ENCODE data around the gene TDRD7.

Gene TDRD7, protein sequence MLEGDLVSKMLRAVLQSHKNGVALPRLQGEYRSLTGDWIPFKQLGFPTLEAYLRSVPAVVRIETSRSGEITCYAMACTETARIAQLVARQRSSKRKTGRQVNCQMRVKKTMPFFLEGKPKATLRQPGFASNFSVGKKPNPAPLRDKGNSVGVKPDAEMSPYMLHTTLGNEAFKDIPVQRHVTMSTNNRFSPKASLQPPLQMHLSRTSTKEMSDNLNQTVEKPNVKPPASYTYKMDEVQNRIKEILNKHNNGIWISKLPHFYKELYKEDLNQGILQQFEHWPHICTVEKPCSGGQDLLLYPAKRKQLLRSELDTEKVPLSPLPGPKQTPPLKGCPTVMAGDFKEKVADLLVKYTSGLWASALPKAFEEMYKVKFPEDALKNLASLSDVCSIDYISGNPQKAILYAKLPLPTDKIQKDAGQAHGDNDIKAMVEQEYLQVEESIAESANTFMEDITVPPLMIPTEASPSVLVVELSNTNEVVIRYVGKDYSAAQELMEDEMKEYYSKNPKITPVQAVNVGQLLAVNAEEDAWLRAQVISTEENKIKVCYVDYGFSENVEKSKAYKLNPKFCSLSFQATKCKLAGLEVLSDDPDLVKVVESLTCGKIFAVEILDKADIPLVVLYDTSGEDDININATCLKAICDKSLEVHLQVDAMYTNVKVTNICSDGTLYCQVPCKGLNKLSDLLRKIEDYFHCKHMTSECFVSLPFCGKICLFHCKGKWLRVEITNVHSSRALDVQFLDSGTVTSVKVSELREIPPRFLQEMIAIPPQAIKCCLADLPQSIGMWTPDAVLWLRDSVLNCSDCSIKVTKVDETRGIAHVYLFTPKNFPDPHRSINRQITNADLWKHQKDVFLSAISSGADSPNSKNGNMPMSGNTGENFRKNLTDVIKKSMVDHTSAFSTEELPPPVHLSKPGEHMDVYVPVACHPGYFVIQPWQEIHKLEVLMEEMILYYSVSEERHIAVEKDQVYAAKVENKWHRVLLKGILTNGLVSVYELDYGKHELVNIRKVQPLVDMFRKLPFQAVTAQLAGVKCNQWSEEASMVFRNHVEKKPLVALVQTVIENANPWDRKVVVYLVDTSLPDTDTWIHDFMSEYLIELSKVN

DNA sequence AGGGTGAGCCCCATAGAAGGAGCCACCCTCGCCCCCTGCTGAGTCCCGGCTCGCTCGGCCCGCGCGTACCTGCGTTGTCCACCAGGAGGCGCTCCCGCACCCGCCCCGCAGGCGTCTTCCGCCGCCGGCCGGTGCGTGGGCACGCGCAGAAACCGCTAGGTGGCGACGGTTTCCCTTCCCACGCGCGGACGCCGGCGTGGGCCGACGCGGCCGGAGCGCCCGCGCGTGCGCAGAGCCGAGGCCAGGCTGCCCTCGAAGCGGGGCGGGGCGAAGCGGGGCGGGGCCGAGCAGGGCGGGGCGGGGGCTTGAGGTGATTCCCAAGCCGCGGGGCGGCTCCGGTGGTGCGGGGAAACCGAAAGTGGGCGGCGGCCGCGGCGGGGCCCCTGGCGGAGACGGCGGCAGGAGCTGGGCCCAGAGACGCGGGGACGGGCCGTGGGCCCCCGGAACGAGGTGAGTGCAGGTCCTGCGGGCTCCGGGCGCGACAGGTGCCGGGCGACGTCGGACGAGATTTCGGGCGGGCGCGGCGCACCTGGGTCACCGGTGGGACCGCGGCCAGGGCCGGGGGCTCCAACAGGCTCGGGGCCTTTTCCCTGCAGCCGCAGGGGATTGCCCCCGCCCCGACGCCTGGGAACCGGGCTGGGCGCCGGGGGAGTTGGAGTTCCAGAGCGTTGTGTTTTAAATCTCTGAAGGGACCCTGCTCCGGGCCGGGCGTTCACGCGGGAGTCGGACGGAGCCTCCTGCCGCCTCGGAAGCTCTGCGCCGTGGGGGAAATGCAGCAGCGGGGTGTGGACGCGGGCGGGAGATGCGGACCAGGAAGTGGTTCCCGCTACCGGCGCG is at the start of gene TDRD7:
TSS of gene TDRD7 (plus strand) at position 308 of the 837 bp plus-strand sequence. CDS start 16,370 bp downstream, outside the sequence.
- DNase-seq (ENCODE audit: low read depth in 2 of 2), result peak; percentile 81 to 87

GRCh38 chr9:97362777-97363545 is 48.9 kb upstream of the TDRD7 start:
- no peak for DNase-seq (ENCODE audit: low read depth in 2 of 2)

DNA sequence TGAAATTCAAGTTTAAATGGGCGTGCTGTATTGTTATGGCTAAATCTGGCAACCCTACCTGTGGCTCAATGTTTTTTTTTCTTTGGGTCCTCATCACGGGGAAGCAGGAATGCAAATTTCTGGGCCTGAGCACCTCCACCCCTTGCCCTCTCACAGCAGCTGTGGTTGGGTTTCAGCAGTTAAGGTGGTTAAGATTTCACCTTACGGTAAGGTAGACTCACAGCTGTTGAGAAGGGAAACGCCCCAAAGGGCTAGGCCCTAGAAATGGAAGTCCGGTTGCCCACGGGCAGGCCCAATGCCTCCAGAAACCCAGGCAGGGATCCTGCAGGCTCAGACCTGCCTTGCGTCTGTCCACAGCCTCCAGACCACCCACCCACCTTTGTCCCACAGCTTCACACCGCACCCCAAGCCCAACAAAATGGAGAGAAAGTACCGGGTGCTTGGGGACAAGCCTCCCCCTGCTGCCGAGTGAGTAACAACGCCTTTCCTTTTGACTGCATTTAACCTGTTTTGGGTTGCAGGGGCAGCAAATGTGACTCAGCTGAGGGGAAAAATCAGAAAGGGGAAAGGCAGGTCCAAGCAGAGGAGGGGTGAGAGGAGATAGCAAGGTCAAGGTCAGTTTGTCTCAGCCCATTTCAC is 48.1 kb upstream of the TDRD7 start:
- no peak for DNase-seq (ENCODE audit: low read depth in 2 of 2)

DNA sequence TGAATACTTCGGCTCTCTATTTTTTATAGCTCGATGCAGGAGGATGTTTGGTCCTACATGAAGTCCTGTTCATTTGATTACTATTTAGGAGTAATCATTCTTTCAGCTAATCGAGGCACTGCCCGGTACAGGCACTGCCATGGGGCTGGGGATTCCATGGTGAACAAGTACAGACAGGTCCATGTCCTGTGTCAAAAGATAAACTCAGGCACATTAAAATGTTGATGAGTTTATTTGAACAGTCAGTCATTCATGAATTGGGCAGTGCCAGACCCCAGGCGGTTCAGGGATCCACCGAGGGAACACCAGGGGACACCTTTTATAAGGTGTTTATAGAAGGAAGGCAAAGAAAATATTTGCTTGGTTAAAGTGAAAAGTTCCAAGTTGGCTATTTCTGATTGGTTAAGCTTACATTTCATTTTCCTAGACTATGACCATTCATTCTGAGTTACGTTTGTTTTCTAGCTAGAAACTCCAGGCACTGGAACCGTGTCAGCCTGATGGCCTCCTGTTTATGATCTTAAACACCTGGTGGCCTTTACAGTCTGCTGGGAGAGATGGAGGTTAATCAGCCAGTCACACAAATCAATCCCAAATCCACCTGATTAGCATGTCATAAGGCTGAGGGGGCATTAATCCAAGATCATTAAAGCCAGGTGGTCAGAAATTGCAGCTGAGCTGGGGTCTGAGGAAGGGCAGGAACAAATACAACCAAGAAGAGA is 47.0 kb upstream of the TDRD7 start:
- no peak for DNase-seq (ENCODE audit: low read depth in 2 of 2)

DNA sequence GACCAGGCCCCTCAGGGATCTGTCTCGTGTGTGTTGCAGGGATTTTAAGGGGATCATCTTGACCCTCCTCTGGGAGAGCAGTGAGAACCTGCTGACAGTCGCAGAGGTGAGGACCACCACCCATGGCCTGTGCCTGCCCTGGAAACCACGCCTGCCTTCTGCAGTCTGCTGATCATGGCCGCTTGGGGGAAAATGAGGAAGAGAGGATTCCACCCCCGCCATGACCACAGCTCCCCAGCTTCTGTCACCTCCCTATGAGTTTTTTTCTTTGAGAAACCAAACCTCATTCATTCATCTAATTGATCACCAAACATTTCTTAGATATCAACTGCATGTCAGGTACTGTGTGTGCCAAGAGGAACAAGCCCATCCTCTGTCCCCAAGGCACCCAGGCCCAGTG is 46.3 kb upstream of the TDRD7 start:
- no peak for DNase-seq (ENCODE audit: low read depth in 2 of 2)

DNA sequence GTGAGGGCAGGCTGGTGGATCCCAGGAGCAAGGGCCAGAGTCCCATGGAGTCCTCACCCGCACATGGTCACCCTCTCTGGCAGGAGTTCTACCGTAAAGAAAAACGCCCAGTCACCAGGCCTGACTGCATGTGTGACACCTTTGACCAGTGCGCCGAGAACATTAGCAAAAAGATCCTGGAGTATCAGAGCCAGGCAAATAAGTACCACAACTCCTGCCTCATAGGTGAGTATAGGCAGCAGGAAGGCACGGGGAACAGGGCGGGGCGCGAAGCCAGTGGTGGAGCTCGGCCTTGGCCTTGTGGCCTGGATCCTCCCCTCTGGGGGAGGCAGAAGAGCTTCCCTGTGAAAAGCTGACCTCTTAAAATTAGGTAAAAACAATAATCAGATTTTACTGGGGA is 45.4 kb upstream of the TDRD7 start:
- DNase-seq (ENCODE audit: low read depth in 2 of 2), result no peak

DNA sequence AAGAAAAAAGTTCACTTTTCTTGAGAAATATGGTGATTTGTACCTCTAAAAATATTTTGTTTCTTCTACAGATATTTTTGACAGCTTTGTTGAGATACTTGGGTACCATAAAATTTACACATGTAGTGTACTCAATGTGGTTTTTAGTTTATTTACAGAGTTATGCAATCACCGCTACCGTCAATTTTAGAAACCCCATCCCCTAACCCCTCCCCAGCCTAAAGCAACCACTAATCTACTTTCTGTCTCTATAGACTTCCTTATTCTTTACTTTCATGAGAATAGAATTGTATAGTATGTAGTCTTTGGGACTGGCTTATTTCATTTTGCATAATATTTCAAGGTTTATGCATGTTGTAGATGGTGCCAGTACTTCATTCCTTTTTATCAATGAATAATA is 45.0 kb upstream of the TDRD7 start:
- no peak for DNase-seq (ENCODE audit: low read depth in 2 of 2)

DNA sequence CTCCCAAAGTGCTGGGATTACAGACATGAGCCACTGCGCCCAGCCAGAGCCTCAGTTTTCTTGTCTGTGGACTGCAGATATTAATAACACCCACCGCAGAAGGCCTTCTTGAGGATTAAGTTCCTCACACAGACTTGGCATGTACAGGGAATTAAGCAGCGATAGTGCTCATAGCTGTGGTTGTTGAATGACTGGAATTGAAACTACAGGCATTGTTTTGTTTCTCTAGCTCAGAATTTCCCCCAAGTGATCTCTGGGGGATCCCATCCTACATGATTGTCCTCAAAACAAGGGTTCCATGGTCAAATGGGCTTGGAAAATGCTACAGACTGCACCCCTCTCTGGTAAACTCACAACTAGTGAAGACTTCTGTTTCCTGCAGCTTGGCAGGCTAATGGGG is 44.2 kb upstream of the TDRD7 start:
- DNase-seq (ENCODE audit: low read depth in 2 of 2), result no peak

- DNase-seq (ENCODE audit: low read depth in 2 of 2), result no peak
Observed at GRCh38 chr9:97368964-97369363, 42.9 kb upstream of the TDRD7 start.

- no peak for DNase-seq (ENCODE audit: low read depth in 2 of 2)
Observed at GRCh38 chr9:97372580-97372979, 39.3 kb upstream of the TDRD7 start.

DNA sequence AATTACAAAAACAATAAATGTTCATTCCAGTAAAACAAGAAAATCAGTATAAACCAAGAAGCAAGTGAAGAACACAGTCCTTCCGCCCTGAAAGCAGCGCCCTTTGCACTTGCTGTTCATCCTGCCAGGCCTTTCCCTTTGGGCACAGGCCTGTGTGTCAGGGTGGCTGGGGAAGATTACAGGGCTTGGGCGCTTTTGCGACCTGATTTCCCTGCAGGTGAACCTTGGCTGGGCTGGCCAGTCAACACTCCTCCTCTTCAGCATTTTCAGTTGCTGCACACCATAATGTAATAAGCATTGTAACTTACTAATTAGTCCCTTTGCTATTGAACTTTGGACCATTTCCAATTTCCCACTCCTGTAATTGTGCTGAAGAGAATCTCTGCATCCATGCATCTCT is 38.6 kb upstream of the TDRD7 start:
- DNase-seq (ENCODE audit: low read depth in 2 of 2), result no peak

DNA sequence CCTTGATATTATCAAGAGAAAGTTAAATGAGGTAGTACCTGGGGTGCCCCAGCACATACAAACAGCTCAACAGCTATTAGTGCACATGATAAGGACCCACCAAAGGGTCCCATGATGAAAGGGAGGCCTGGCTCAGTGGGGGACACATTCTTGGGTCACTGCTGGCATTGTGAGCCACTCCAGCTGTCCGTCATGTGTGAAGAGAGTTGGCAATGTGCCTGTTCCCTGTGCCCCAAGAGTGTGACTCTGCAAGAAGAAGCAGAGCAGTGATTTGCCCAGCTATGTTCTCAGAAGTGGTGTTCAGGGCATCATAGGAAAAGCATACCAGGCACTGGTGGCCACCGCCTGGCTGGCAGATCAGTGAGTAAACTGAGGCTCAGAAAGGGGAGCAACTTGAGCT is 37.1 kb upstream of the TDRD7 start:
- DNase-seq (ENCODE audit: low read depth in 2 of 2), result no peak

DNA sequence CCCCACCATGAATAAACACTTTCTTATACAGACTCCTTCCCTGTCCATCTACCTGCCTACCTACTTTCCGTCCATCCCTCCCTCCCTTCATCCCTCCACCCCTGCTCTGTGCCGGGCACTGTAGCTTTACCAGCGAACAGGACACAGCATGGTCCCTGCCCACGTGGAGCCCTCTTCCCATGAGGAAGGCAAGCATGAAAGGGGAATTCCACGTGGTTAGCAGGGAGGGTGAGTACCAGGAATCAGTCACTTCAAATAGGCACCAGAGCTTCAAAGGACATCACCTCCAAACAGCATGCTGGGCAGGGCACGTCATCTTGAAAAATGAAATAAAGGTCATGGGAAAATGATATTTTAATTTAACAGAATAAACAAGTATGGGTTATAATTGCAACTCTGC is 35.0 kb upstream of the TDRD7 start:
- no peak for DNase-seq (ENCODE audit: low read depth in 2 of 2)

DNA sequence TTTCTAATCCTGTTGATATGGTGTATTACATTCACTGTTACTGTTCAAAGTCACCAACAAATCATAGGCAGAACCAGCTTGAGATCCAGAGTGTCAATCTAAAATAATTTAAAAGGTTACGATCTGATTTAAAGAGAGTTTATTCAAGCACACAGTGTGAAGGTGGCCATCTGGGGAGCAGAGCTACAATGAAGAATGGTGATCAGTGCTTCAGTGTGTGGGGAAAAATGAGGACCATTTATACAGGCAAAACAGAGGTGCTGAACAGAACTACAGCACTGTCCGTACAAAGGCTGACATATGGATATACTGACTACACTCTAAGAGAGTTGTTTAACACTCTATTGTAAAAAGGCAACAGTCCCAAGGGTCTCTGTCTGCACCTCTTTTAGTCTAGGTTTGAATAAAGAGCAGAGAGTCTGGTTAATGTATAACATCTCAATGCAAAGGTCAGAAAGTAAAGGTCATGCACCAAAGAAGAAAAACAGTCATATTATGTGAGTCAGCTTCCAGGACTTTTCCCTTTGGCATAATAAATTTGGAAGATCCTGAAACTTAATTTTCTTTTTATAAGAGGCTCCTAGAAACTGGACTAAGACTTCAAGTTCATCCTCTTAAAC is 29.7 kb upstream of the TDRD7 start:
- no peak for DNase-seq (ENCODE audit: low read depth in 2 of 2)

GRCh38 chr9:97384406-97385262 is 27.3 kb upstream of the TDRD7 start:
- DNase-seq (ENCODE audit: low read depth in 2 of 2), result no peak

DNA sequence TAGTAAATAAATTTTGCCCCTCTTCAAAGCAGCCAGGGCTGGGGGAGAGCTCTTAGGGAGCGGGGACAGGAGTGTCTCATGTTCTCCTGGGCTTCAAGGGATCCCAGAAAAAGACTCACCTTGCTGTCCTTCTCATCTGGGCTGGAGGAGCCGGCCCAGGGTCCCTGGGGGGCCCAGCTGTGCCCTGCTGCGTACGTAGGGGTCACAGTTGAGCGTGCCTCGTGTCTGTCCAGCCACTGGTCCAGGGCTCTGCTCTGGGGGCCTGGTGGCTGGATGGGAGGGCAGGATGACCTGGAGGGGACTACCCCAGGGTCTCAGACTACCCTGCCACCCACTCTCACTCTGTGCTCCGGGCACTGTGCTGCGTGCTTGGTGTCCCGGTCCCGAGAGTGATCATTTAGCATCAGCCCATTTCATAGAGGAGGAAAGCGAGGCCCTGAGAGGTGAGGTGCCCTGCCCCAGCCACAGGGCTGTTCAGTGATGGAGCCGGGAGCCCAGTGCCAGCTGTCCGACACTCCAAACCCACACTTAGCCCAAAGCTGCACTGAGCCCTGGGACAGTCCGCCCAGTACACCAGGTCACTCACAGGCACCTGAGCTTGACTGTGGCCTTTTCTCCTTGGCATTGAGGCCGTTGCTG is 26.2 kb upstream of the TDRD7 start:
- no peak for DNase-seq (ENCODE audit: low read depth in 2 of 2)

- DNase-seq (ENCODE audit: low read depth in 2 of 2), result no peak
Observed at GRCh38 chr9:97386265-97386633, 25.6 kb upstream of the TDRD7 start.

Data from stimulated activated CD4-positive, alpha-beta T cell treated with anti-CD3 and anti-CD28 coated beads, Interleukin-1b, Interleukin-23, amount 100 ng/mL, for 1 hour (primary cell).